Activated naive CD4-positive, alpha-beta T cell treated with anti-CD3 and anti-CD28 coated beads for 36 hours (primary cell): Measurements from ENCODE around the gene KIAA1755. TPM values are rescaled to one million over a fixed set of nuclear protein-coding genes. Genes with fewer than 3 reads are reported as not detected.
A peak's percentile ranks its signal among the peaks of the same experiment; 100 is the strongest.

Experiments
- CTCF ChIA-PET: fragments of 350-600 bp; sonication (Branson Sonifier 250); formaldehyde crosslinking; loops from one replicate; lab custom pipeline; 2021; ENCODE audit warnings: antibody characterized with exemption; lab: Charles Lee
- DNase-seq: peaks from one replicate; pipeline ENCODE4 v3.0.0-alpha.2; 2020
- H3K27ac Mint-ChIP-seq: one replicate; pipeline ENCODE4 v1.8.0; 2021; ENCODE audit warnings: mild to moderate bottlenecking, mixed read lengths
- H3K27me3 Mint-ChIP-seq: one replicate; pipeline ENCODE4 v1.8.0; 2021; ENCODE audit warnings: low read depth, mixed read lengths
- H3K36me3 Mint-ChIP-seq: one replicate; pipeline ENCODE4 v1.8.0; 2021; ENCODE audit warnings: low read depth, mixed read lengths
- H3K4me1 Mint-ChIP-seq: one replicate; pipeline ENCODE4 v1.8.0; 2021; ENCODE audit warnings: low read depth, mixed read lengths
- H3K4me3 Mint-ChIP-seq: one replicate; pipeline ENCODE4 v1.8.0; 2021; ENCODE audit warnings: mild to moderate bottlenecking, moderate library complexity, mixed read lengths
- H3K9me3 Mint-ChIP-seq: one replicate; pipeline ENCODE4 v1.8.0; 2021; ENCODE audit warnings: mixed read lengths
- intact Hi-C: fragments of 100-400 bp; cut with micrococcal nuclease; formaldehyde crosslinking; loops from one replicate; pipeline ENCODE4 v1.15.1; 2023
- total RNA-seq, 2 experiments: library from RNA; stranded (reverse); gene quantifications; one replicate each; pipeline ENCODE4 v1.2.3, GENCODE V29; 2021

KIAA1755 gene
- total RNA-seq, 2 experiments from 2014 or later, result not detected

GRCh38 chr20:38165966-38166702, 94.4 kb downstream of the KIAA1755 start:
- no peak overlapping the region for H3K4me3 Mint-ChIP-seq
- peaks cover 26% of the 10 kb centered on the region for H3K27me3 Mint-ChIP-seq
- intact Hi-C loops, result loop anchor here (1.0 to 5.0 kb wide), 4 partner anchors 94 to 604 kb away; partner anchors contain the start of gene VSTM2L
- H3K9me3 Mint-ChIP-seq, result no peaks in the 10 kb centered on the region
- no peak for DNase-seq
- H3K4me1 Mint-ChIP-seq, result peaks cover 5% of the 10 kb centered on the region
- H3K36me3 Mint-ChIP-seq, result no peaks in the 10 kb centered on the region
- no peak overlapping the region for H3K27ac Mint-ChIP-seq
- CTCF ChIA-PET, result interaction anchor here (0.6 to 1.3 kb wide), 5 partner anchors 34 to 264 kb away, joined by 3 to 7 read pairs (median 3); partner anchors contain the start of gene VSTM2L

DNA sequence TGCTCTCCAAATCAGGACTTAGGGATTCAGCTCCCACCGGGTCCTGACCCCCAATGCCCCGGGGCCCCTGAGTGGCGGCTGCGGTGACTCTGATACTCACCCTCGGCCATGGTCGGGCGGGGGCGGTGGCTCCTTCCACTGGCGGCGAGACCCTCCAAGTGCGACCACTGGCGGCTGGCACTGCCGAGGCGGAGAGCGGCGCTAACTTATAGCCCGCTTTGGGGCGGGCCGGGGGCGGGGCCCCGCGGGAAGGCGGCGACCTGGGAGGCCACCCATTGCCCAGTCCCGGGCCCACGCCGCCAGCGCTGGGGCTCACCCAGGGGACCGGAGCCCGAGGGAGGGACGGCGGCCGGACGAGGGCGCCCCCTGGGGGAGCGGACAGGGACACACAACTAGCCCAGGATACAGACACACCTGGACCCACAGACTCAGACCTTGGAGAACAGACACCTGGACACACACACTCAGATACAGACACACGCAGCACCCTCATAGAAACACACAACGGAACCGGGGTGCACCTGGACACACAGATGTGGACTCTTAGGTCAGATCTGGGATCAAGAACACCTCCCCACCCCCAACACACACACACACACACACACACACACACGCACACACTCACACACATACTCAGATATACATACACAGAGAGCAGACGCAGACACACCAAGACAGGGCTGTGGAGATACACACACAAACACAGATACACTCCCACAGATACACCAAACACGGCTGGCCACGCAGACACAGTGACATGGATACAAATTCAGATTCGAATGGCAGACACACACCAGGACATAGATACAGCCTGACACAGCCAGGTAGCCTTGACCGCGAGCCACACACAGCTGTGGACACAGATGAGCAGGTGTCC, 95.2 kb downstream of the KIAA1755 start, which contains the start of gene TGM2:
TGM2 (minus strand) TSS at position 182 of the 877 bp plus-strand sequence; CDS start at position 110, 72 bp downstream.
- no peak within 1 kb of the TSS for H3K27ac Mint-ChIP-seq
- no peaks in the 10 kb centered on the region for H3K9me3 Mint-ChIP-seq
- no peaks in the 10 kb centered on the region for H3K36me3 Mint-ChIP-seq
- intact Hi-C loops, result loop anchor here (1.0 to 5.0 kb wide), 4 partner anchors 93 to 603 kb away; partner anchors contain the start of gene VSTM2L
- H3K4me1 Mint-ChIP-seq, result peaks cover 5% of the 10 kb centered on the region
- peak; percentile 41 for DNase-seq
- no peak within 1 kb of the TSS for H3K4me3 Mint-ChIP-seq
- H3K27me3 Mint-ChIP-seq, result peaks cover 21% of the 10 kb centered on the region
- CTCF ChIA-PET, result interaction anchor here (0.6 to 1.3 kb wide), 3 partner anchors 35 to 92 kb away, joined by 3 read pairs; no protein-coding TSS in a partner anchor

- Mint-ChIP-seq H3K27ac (no peak overlapping the region), H3K4me1 (peaks cover 5% of the 10 kb centered on the region), H3K4me3 (no peak overlapping the region), H3K9me3 (no peaks in the 10 kb centered on the region), H3K27me3 (peaks cover 21% of the 10 kb centered on the region), H3K36me3 (no peaks in the 10 kb centered on the region)
- no peak for DNase-seq
- CTCF ChIA-PET, result interaction anchor here (0.7 kb wide), 3 partner anchors 10 to 91 kb away, joined by 3 read pairs; no protein-coding TSS in a partner anchor
- intact Hi-C loops, result loop anchor here (1.0 to 5.0 kb wide), 4 partner anchors 92 to 602 kb away; partner anchors contain the start of gene VSTM2L
These were observed 95.9 kb downstream of the KIAA1755 start for GRCh38 chr20:38164624-38165088.

DNA sequence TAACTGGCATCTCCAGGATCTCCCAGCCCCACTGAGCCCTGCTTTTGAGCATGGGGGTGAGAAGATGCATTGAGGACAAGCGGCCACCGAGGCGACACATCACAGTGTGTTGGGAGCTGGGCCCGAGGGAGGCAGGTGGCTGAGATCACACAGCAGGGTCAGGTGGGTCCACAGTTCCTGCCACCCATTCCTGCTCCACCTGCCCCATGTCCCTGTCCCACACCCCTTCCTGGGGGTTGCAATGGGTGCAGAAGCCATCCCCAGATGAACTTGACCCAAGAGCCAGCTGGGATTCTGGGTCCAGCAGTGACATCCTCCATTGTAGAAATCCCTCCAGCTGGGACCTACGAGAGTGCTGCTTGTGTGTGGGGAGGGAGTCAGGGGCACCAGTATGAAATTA, 96.5 kb downstream of the KIAA1755 start:
- CTCF ChIA-PET, result interaction anchor here (0.7 to 1.3 kb wide), 4 partner anchors 9 to 652 kb away, joined by 3 to 5 read pairs (median 3); no protein-coding TSS in a partner anchor
- no peak overlapping the region for H3K27ac Mint-ChIP-seq
- no peak overlapping the region for H3K4me3 Mint-ChIP-seq
- DNase-seq, result no peak
- no peaks in the 10 kb centered on the region for H3K36me3 Mint-ChIP-seq
- peaks cover 21% of the 10 kb centered on the region for H3K27me3 Mint-ChIP-seq
- no peaks in the 10 kb centered on the region for H3K9me3 Mint-ChIP-seq
- intact Hi-C loops, result no loop called here
- H3K4me1 Mint-ChIP-seq, result peaks cover 5% of the 10 kb centered on the region

- DNase-seq, result no peak
These were observed 97.4 kb downstream of the KIAA1755 start for GRCh38 chr20:38162878-38163875.

GRCh38 chr20:38162149-38162548, 98.4 kb downstream of the KIAA1755 start:
- intact Hi-C loops, result no loop called here
- H3K27ac Mint-ChIP-seq, result no peak overlapping the region
- H3K27me3 Mint-ChIP-seq, result peaks cover 21% of the 10 kb centered on the region
- no peak overlapping the region for H3K4me3 Mint-ChIP-seq
- DNase-seq, result no peak
- H3K4me1 Mint-ChIP-seq, result peaks cover 5% of the 10 kb centered on the region
- H3K36me3 Mint-ChIP-seq, result no peaks in the 10 kb centered on the region
- no peaks in the 10 kb centered on the region for H3K9me3 Mint-ChIP-seq
- CTCF ChIA-PET, result no interaction called here

More at GRCh38 chr20:38162878-38163875, 97.4 kb downstream of the KIAA1755 start:
- CTCF ChIA-PET, result interaction anchor here (0.7 to 1.3 kb wide), 2 partner anchors 105 to 651 kb away, joined by 3 to 5 read pairs; no protein-coding TSS in a partner anchor
- intact Hi-C loops, result no loop called here
- H3K4me1 Mint-ChIP-seq, result peaks cover 5% of the 10 kb centered on the region
- no peak overlapping the region for H3K27ac Mint-ChIP-seq
- no peaks in the 10 kb centered on the region for H3K9me3 Mint-ChIP-seq
- no peaks in the 10 kb centered on the region for H3K36me3 Mint-ChIP-seq
- peaks cover 21% of the 10 kb centered on the region for H3K27me3 Mint-ChIP-seq
- no peak overlapping the region for H3K4me3 Mint-ChIP-seq

DNA sequence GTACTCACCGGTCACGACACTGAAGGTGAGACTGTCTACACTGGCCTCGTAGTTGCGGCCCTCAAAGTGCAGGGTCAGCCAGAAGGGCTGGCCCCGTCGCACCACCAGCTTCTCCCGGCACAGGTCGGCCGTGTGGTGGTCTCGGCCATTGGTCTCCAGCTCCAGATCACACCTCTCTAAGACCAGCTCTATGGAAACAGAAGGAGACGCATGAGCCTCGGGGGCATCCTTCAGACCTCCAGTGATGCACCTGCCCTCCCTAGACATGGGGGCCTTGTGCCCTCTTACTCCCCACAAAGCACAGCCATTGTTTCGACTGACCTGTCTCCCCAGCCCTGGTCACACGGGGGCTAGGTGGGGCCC, 99.1 kb downstream of the KIAA1755 start:
- CTCF ChIA-PET, result no interaction called here
- H3K27ac Mint-ChIP-seq, result no peak overlapping the region
- intact Hi-C loops, result no loop called here
- DNase-seq, result no peak
- H3K4me1 Mint-ChIP-seq, result peaks cover 5% of the 10 kb centered on the region
- H3K36me3 Mint-ChIP-seq, result no peaks in the 10 kb centered on the region
- no peaks in the 10 kb centered on the region for H3K9me3 Mint-ChIP-seq
- H3K27me3 Mint-ChIP-seq, result peaks cover 21% of the 10 kb centered on the region
- no peak overlapping the region for H3K4me3 Mint-ChIP-seq

Other genes with a start within 250 kb of the KIAA1755 start
- 10 to 100 TPM; 32.8 to 36.2 TPM for gene TTI1, start 227.3 kb downstream of the KIAA1755 start, total RNA-seq
- gene RPRD1B, start 227.0 kb downstream of the KIAA1755 start, total RNA-seq, result 10 to 100 TPM; 31.6 to 32.7 TPM
- not detected for gene TGM2, start 95.5 kb downstream of the KIAA1755 start, total RNA-seq
- not detected for gene BPI, start 43.4 kb upstream of the KIAA1755 start, total RNA-seq
- not detected for gene LBP, start 85.7 kb upstream of the KIAA1755 start, total RNA-seq
- 10 to 100 TPM; 69.1 to 72.9 TPM for gene SNHG17, start 174.6 kb upstream of the KIAA1755 start, total RNA-seq
- gene RALGAPB, start 212.1 kb upstream of the KIAA1755 start, total RNA-seq, result 10 to 100 TPM; 22.1 to 24.0 TPM